Nephron progenitor cell (in vitro differentiated cells): ENCODE measurements around the gene ZNF831.

Experiments used
- DNase-seq: peaks from one replicate; pipeline ENCODE4 v3.0.0; 2021
- H3K27ac Mint-ChIP-seq: 2 replicates; pipeline ENCODE4 v1.8.0; 2021; ENCODE audit warnings: mild to moderate bottlenecking, moderate library complexity, mixed read lengths
- H3K27me3 Mint-ChIP-seq: 2 replicates; pipeline ENCODE4 v1.8.0; 2021; ENCODE audit warnings: mild to moderate bottlenecking, low read depth, mixed read lengths; ENCODE audit not compliant: poor library complexity
- H3K36me3 Mint-ChIP-seq: 2 replicates; pipeline ENCODE4 v1.8.0; 2021; ENCODE audit warnings: low read depth, mixed read lengths
- H3K4me1 Mint-ChIP-seq: 2 replicates; pipeline ENCODE4 v1.8.0; 2021; ENCODE audit warnings: mixed read lengths
- H3K4me3 Mint-ChIP-seq: 2 replicates; pipeline ENCODE4 v1.8.0; 2021; ENCODE audit warnings: mild to moderate bottlenecking, moderate library complexity, mixed read lengths
- H3K9me3 Mint-ChIP-seq: 2 replicates; pipeline ENCODE4 v1.8.0; 2021; ENCODE audit warnings: mild to moderate bottlenecking, moderate library complexity, mixed read lengths
- TF ChIP-seq, protein P1 (sequence below): fragments of 200-600 bp; sonication (generic); IDR thresholded peaks from 2 replicates; pipeline ENCODE4 v1.5.0; 2021; ENCODE audit warnings: antibody characterized with exemption

Gene ZNF831

DNA sequence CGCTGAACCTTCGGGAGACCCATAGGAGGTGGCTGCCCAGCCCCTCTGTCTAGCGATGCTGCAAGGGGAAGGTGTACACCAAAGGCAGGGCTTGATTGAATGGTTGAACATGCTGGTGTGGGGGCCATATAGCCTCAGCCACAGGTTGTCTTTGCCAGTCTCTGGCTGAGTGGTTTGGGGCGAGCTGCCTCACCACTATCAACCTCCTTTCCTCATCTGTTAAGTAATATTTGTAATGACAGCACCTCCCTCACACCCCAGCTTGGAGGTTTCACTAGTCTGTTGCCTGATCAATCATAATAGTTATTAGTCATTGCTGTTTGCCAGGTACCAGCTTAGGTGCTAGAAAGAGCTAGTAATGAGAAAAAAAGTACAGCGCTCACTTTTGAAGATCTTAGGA, 11.8 kb upstream of the ZNF831 start:
- no peaks in the 10 kb centered on the region for H3K36me3 Mint-ChIP-seq
- peaks cover 5% of the 10 kb centered on the region for H3K27me3 Mint-ChIP-seq
- H3K27ac Mint-ChIP-seq: no peak overlapping the region
- TF ChIP-seq, protein P1, sequence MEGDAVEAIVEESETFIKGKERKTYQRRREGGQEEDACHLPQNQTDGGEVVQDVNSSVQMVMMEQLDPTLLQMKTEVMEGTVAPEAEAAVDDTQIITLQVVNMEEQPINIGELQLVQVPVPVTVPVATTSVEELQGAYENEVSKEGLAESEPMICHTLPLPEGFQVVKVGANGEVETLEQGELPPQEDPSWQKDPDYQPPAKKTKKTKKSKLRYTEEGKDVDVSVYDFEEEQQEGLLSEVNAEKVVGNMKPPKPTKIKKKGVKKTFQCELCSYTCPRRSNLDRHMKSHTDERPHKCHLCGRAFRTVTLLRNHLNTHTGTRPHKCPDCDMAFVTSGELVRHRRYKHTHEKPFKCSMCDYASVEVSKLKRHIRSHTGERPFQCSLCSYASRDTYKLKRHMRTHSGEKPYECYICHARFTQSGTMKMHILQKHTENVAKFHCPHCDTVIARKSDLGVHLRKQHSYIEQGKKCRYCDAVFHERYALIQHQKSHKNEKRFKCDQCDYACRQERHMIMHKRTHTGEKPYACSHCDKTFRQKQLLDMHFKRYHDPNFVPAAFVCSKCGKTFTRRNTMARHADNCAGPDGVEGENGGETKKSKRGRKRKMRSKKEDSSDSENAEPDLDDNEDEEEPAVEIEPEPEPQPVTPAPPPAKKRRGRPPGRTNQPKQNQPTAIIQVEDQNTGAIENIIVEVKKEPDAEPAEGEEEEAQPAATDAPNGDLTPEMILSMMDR: no peak
- peaks cover 17% of the 10 kb centered on the region for H3K4me1 Mint-ChIP-seq
- H3K9me3 Mint-ChIP-seq: no peaks in the 10 kb centered on the region
- no peak for DNase-seq
- no peak overlapping the region for H3K4me3 Mint-ChIP-seq

DNA sequence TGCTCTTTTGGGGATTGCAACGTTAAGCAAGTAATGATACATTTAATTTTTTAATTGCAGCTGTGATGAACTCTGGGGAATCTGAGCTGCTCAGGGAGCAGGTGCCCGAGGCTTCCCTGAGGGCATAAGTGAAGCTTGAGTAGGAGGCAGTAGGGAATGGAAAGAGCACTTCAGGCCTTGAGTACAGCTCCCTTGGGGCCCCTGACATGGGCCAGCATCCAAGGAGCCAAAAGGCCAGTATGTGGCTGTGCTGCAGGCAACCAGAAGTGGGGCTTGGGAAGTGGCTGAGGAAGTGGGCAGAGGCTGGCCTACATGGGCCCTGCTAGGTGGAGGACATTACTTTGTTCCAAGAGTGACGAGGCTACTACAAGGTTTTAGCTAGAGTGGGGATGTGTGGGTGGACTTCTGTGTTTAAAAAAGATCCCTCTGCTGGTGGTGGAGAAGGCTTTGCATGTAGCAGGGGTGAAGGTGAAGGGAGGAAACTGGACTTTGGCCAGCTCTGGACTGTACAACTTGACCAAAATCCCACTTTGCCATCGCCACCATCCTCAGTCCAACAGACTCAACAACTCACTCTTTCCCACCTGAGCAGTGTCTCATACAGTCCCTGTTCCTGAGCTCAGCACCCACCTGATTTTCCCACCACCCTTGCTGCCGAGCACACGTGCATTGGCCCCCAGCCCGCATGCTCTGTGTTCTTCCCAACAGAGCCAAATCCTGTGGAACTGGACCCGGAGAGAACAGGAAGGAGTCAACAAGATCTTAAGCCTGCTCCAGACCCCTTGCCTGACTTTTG, 10.9 kb upstream of the ZNF831 start:
- no peak overlapping the region for H3K4me3 Mint-ChIP-seq
- H3K27ac Mint-ChIP-seq: no peak overlapping the region
- H3K9me3 Mint-ChIP-seq: no peaks in the 10 kb centered on the region
- DNase-seq: no peak
- H3K4me1 Mint-ChIP-seq: peaks cover 19% of the 10 kb centered on the region
- H3K27me3 Mint-ChIP-seq: peaks cover 5% of the 10 kb centered on the region
- H3K36me3 Mint-ChIP-seq: no peaks in the 10 kb centered on the region
- TF ChIP-seq, protein P1: no peak

DNA sequence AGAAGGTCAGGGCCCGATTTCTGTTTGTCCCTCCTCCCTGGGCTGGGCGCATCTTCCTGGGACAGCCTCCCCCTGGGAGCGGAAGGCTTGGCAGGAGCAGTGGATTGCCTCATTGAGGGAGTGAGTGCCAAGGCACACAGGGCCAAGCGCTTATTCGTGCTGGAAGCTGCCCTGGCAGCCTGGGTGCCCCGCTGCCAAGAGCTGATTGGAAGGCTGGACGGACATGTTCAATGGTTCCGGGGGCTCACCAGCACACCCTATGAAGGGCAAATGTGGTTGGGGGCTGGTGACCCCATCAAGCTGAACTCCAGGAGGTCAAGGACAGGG, 10.3 kb upstream of the ZNF831 start:
- DNase-seq: no peak

DNA sequence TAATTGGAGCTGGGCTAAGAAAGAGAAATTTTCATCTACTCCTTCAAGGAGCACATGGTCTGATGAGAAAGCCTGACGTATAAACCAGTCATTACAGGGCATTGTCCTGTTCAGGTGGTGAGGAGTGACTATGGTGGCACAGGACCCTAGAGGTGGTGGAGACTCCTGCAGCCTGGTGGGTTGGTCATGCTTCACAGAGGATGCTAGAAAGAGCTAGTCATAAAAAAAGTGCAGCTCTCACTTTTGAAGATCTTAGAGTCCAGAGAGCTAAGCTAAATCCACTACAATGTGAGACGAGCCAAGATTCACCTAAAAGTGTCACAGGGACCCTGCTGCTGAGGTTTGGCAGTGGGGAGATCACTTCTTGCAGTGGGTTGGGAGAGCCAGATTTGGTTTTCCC, 9.8 kb upstream of the ZNF831 start:
- H3K27me3 Mint-ChIP-seq: peaks cover 5% of the 10 kb centered on the region
- no peak overlapping the region for H3K4me3 Mint-ChIP-seq
- no peak for DNase-seq
- TF ChIP-seq, protein P1: no peak
- H3K27ac Mint-ChIP-seq: no peak overlapping the region
- no peaks in the 10 kb centered on the region for H3K36me3 Mint-ChIP-seq
- H3K4me1 Mint-ChIP-seq: peaks cover 24% of the 10 kb centered on the region
- H3K9me3 Mint-ChIP-seq: no peaks in the 10 kb centered on the region

More for the DNA sequence above, 10.3 kb upstream of the ZNF831 start:
- peaks cover 24% of the 10 kb centered on the region for H3K4me1 Mint-ChIP-seq
- TF ChIP-seq, protein P1: no peak
- no peaks in the 10 kb centered on the region for H3K9me3 Mint-ChIP-seq
- no peaks in the 10 kb centered on the region for H3K36me3 Mint-ChIP-seq
- no peak overlapping the region for H3K4me3 Mint-ChIP-seq
- no peak overlapping the region for H3K27ac Mint-ChIP-seq
- H3K27me3 Mint-ChIP-seq: peaks cover 5% of the 10 kb centered on the region

DNA sequence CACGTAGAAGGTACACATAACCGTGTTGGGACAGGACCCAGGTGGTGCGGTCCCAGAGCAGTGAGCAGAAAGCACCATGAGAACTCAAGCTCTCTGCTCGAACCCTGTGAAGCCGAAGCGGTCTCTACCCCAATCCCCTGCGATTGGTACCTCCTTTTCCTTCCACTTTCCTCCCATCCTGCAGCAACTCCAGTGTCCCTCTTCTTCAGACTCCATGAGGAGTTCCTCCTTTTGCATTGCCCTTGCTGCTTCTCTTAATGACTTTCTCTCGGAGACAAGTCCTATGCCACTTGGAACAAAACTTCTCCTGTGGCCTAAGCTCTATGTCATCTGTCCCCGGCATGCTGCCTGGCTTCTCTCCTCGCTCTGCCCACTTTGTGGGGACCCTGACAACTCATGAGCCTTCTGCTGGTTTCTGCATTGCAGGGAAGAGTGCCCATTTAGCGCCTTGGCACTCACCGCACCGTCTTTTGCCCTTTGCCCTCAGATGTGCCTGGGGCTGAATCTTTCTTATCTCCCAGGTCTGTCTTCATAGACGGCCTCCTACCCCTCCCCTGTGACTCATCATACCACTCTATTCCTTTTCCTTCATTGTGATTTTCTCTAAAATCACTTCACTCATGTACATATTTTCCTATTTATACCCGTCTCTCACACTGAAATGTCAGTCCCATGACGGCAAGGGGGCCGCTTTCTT, 9.2 kb upstream of the ZNF831 start:
- H3K9me3 Mint-ChIP-seq: no peaks in the 10 kb centered on the region
- peaks cover 21% of the 10 kb centered on the region for H3K4me1 Mint-ChIP-seq
- H3K27me3 Mint-ChIP-seq: peaks cover 5% of the 10 kb centered on the region
- H3K27ac Mint-ChIP-seq: no peak overlapping the region
- no peaks in the 10 kb centered on the region for H3K36me3 Mint-ChIP-seq
- no peak overlapping the region for H3K4me3 Mint-ChIP-seq
- DNase-seq: no peak
- TF ChIP-seq, protein P1: no peak
